Keratinocyte (primary cell): ENCODE data around the gene TIAM1. TPM values are rescaled to one million over a fixed set of nuclear protein-coding genes. Genes with fewer than 3 reads are reported as not detected.

Experiments used
- DNase-seq: peaks from one replicate; pipeline ENCODE4 v3.0.0-alpha.2; 2011; ENCODE audit warnings: low read depth, missing footprints, low spot score
- FAIRE-seq: peaks from 2 replicates; lab custom pipeline; 2011; peaks lifted over from hg19 to GRCh38; lab: Jason Lieb, UNC
- H2AFZ ChIP-seq: 2 replicates; pipeline ENCODE4 v1.6.0; 2012; ENCODE audit warnings: low read length, control low read depth, inconsistent platforms; ENCODE audit not compliant: control insufficient read depth
- H3K27ac ChIP-seq: 2 replicates; pipeline ENCODE4 v1.5.1; 2011; ENCODE audit warnings: low read length; ENCODE audit not compliant: control insufficient read depth, insufficient read depth
- H3K27me3 ChIP-seq: 3 replicates; pipeline ENCODE4 v1.6.0; 2011; ENCODE audit warnings: low read length; ENCODE audit not compliant: control insufficient read depth, insufficient read depth; ENCODE audit errors: extremely low read depth
- H3K36me3 ChIP-seq, 2 experiments: 2 replicates in 1 of 2; 3 replicates in 1 of 2; pipeline ENCODE4 v1.5.1; 2011; ENCODE audit warnings: low read length in 2 of 2, mild to moderate bottlenecking in 1 of 2; ENCODE audit not compliant: control insufficient read depth in 2 of 2, insufficient read depth in 2 of 2; ENCODE audit errors: extremely low read depth in 1 of 2
- H3K4me1 ChIP-seq: 3 replicates; pipeline ENCODE4 v1.5.1; 2011; ENCODE audit warnings: low read length; ENCODE audit not compliant: control insufficient read depth, insufficient read depth; ENCODE audit errors: extremely low read depth
- H3K4me2 ChIP-seq: 3 replicates; pipeline ENCODE4 v1.6.0; 2011; ENCODE audit warnings: low read depth, low read length; ENCODE audit not compliant: control insufficient read depth, insufficient read depth; ENCODE audit errors: extremely low read depth
- H3K4me3 ChIP-seq, 3 experiments: fragments of 200-600 bp in 1 of 3; sonication (generic) in 1 of 3; 2 replicates in 2 of 3; 3 replicates in 1 of 3; pipeline ENCODE4 v1.5.1; 2011 to 2016; ENCODE audit warnings: low read length in 3 of 3, mild to moderate bottlenecking in 3 of 3, control low read depth in 2 of 3, inconsistent platforms in 1 of 3, low read depth in 1 of 3, mixed read lengths in 1 of 3, mixed run types in 1 of 3, moderate library complexity in 1 of 3; ENCODE audit not compliant: control insufficient read depth in 2 of 3, insufficient read depth in 2 of 3; ENCODE audit errors: extremely low read depth in 1 of 3
- H3K79me2 ChIP-seq: 2 replicates; pipeline ENCODE4 v1.6.0; 2012; ENCODE audit warnings: low read length; ENCODE audit not compliant: control insufficient read depth, insufficient read depth
- H3K9ac ChIP-seq: 3 replicates; pipeline ENCODE4 v1.6.0; 2011; ENCODE audit warnings: low read length; ENCODE audit not compliant: control insufficient read depth, insufficient read depth; ENCODE audit errors: extremely low read depth
- H3K9me1 ChIP-seq: 3 replicates; pipeline ENCODE4 v1.6.0; 2011; ENCODE audit warnings: low read length; ENCODE audit not compliant: control insufficient read depth, insufficient read depth; ENCODE audit errors: extremely low read depth
- H3K9me3 ChIP-seq: 2 replicates; pipeline ENCODE4 v1.5.1; 2012; ENCODE audit warnings: low read depth, low read length; ENCODE audit not compliant: control insufficient read depth
- H4K20me1 ChIP-seq: 3 replicates; pipeline ENCODE4 v1.6.0; 2011; ENCODE audit warnings: low read length; ENCODE audit not compliant: control insufficient read depth, insufficient read depth; ENCODE audit errors: extremely low read depth
- CTCF ChIP-seq, 3 experiments: IDR thresholded peaks in 1 of 3; conservative IDR thresholded peaks in 1 of 3; optimal IDR thresholded peaks in 1 of 3; 2 replicates in 2 of 3; 3 replicates in 1 of 3; pipeline versions ENCODE3 to v1.5.1; 2011; ENCODE audit warnings: low read length in 3 of 3, mild to moderate bottlenecking in 3 of 3, moderate library complexity in 2 of 3, control low read depth in 1 of 3, inconsistent platforms in 1 of 3; ENCODE audit not compliant: insufficient read depth in 2 of 3; ENCODE audit errors: extremely low read depth in 1 of 3
- EZH2 ChIP-seq: IDR thresholded peaks from one replicate; pipeline ENCODE4 v1.6.1; 2012; ENCODE audit warnings: inconsistent platforms, mild to moderate bottlenecking, low read length, moderate library complexity
- dilution Hi-C: fragments of 300-500 bp; cut with MboI; formaldehyde crosslinking; loops from one replicate; pipeline ENCODE4 v1.7.0; 2020; ENCODE audit warnings: low sequenced_read_pairs; ENCODE audit not compliant: extremely low pct_ligation_motif_present
- polyA plus RNA-seq, 5 experiments: library from polyadenylated mRNA; depleted of rRNA in 3 of 5; stranded (reverse) in 3 of 5; stranded (forward) in 1 of 5; unstranded in 1 of 5; fragments of >200 nt; gene quantifications; 1 replicate in 1 of 5; 2 replicates in 3 of 5; 3 replicates in 1 of 5; pipeline versions ENCODE4 v1.2.1 to v1.2.3, GENCODE V29; 2011 to 2012; ENCODE audit warnings: missing spikeins in 2 of 5, low read depth in 1 of 5, low replicate concordance in 1 of 5

TIAM1 gene
- polyA plus RNA-seq, 1 donor (not counting 4 experiments of a cell fraction or from before 2014, with no cell fraction given): 8.3 TPM

- Histone ChIP-seq H3K4me1 (peaks cover 20% of the 10 kb centered on the region), H3K36me3 (no peaks in the 10 kb centered on the region), H3K27me3 (no peaks in the 10 kb centered on the region), H3K79me2 (no peaks in the 10 kb centered on the region), H3K9me1 (no peaks in the 10 kb centered on the region), H3K4me2 (no peak overlapping the region), H4K20me1 (no peaks in the 10 kb centered on the region), H3K4me3 (no peak overlapping the region), H3K9ac (no peak overlapping the region), H2AFZ (no peak overlapping the region), H3K9me3 (no peaks in the 10 kb centered on the region), H3K27ac (no peak overlapping the region)
- DNase-seq: no peak
- peak; percentile 57 for FAIRE-seq
- no peak for TF ChIP-seq CTCF (optimal IDR thresholded peaks at IDR 0.05 in 1 of 3, IDR thresholded peaks at IDR 0.05 in 1 of 3, conservative IDR thresholded peaks at IDR 0.05 in 1 of 3; ENCODE audit: extremely low read depth in 1 of 3, insufficient read depth in 2 of 3, low read length in 3 of 3)
- no peak for TF ChIP-seq EZH2
- dilution Hi-C loops: no loop called here
Observed at GRCh38 chr21:31348188-31348587, 4.1 kb upstream of the TIAM1 start.

GRCh38 chr21:31347435-31348032, 3.5 kb upstream of the TIAM1 start:
- Histone ChIP-seq H3K4me3 (no peak overlapping the region), H2AFZ (no peak overlapping the region), H3K9ac (no peak overlapping the region), H3K36me3 (no peaks in the 10 kb centered on the region), H3K9me1 (no peaks in the 10 kb centered on the region), H3K9me3 (no peaks in the 10 kb centered on the region), H3K4me2 (peak overlapping the region; percentile 30), H4K20me1 (no peaks in the 10 kb centered on the region), H3K27ac (no peak overlapping the region), H3K4me1 (peaks cover 23% of the 10 kb centered on the region), H3K27me3 (no peaks in the 10 kb centered on the region), H3K79me2 (peaks cover 1% of the 10 kb centered on the region)
- dilution Hi-C loops: no loop called here
- TF ChIP-seq CTCF (optimal IDR thresholded peaks at IDR 0.05 in 1 of 3, IDR thresholded peaks at IDR 0.05 in 1 of 3, conservative IDR thresholded peaks at IDR 0.05 in 1 of 3; ENCODE audit: extremely low read depth in 1 of 3, insufficient read depth in 2 of 3, low read length in 3 of 3) (peak; percentile 56 to 69 (median 57)), EZH2 (no peak)
- DNase-seq: no peak
- peak; percentile 87 for FAIRE-seq
